IMR-90 (cell line): ENCODE data around the gene ADRA2C. TPM values are rescaled to one million over a fixed set of nuclear protein-coding genes. Genes with fewer than 3 reads are reported as not detected.

Source experiments
- ATAC-seq: fragments of 200-7000 bp; cut with Tn5 transposase; 2 replicates; pipeline ENCODE4 v1.9.1; 2020; ENCODE audit warnings: low read depth, mild to moderate bottlenecking, moderate library complexity
- BruUV-seq: library from RNA; stranded (reverse); fragments of 400-500 nt; replicated peaks from 2 replicates; lab custom pipeline; 2021; lab: Mats Ljungman, UMichigan
- CTCF ChIA-PET: fragments of 300-600 bp; formaldehyde crosslinking; extraction: SDS; loops from one replicate; lab custom pipeline; 2021; ENCODE audit warnings: antibody characterized with exemption; lab: Yijun Ruan, JAX
- POLR2A ChIA-PET: fragments of 300-600 bp; sonication (Branson Sonifier 250); formaldehyde crosslinking; loops from one replicate; lab custom pipeline; 2022; ENCODE audit warnings: antibody characterized with exemption; ENCODE audit not compliant: unreplicated experiment; lab: Charles Lee
- DNase-seq: peaks from one replicate; pipeline ENCODE4 v3.0.0; 2013
- H2AFZ ChIP-seq: replicated peaks from 2 replicates; pipeline ENCODE3; 2013; ENCODE audit warnings: low read length, mild to moderate bottlenecking; ENCODE audit not compliant: poor library complexity
- H2AK5ac ChIP-seq: 2 replicates; pipeline ENCODE4 v1.6.1; 2013; ENCODE audit warnings: low read depth, low read length, inconsistent platforms
- H2AK9ac ChIP-seq: replicated peaks from 2 replicates; pipeline ENCODE3; 2013; ENCODE audit warnings: mild to moderate bottlenecking, low read depth, low read length, moderate library complexity; ENCODE audit not compliant: poor library complexity
- H2BK120ac ChIP-seq: 2 replicates; pipeline ENCODE4 v1.6.1; 2013; ENCODE audit warnings: low read depth, low read length, inconsistent platforms
- H2BK15ac ChIP-seq: 3 replicates; pipeline ENCODE4 v1.6.1; 2013; ENCODE audit warnings: low read depth, low read length, inconsistent platforms
- H2BK20ac ChIP-seq: 2 replicates; pipeline ENCODE4 v1.6.1; 2013; ENCODE audit warnings: low read depth, mild to moderate bottlenecking, inconsistent platforms, low read length, moderate library complexity
- H2BK5ac ChIP-seq: 2 replicates; pipeline ENCODE4 v1.6.1; 2013; ENCODE audit warnings: mild to moderate bottlenecking, low read depth, low read length, inconsistent platforms; ENCODE audit not compliant: poor library complexity, severe bottlenecking
- H3K14ac ChIP-seq: replicated peaks from 2 replicates; pipeline ENCODE4 v1.6.1; 2013; ENCODE audit warnings: low read depth, low read length, inconsistent platforms
- H3K18ac ChIP-seq: 2 replicates; pipeline ENCODE4 v1.6.1; 2013; ENCODE audit warnings: low read depth, low read length, control low read depth
- H3K23ac ChIP-seq: 2 replicates; pipeline ENCODE4 v1.6.1; 2013; ENCODE audit warnings: low read depth, low read length, inconsistent platforms
- H3K27ac ChIP-seq: 2 replicates; pipeline ENCODE4 v1.5.1; 2013; ENCODE audit warnings: mild to moderate bottlenecking, control low read depth, low read length; ENCODE audit not compliant: insufficient read depth
- H3K27me3 ChIP-seq: 2 replicates; pipeline ENCODE4 v1.6.1; 2013; ENCODE audit warnings: low read length; ENCODE audit not compliant: control insufficient read depth, insufficient read depth
- H3K36me3 ChIP-seq: 2 replicates; pipeline ENCODE4 v1.6.1; 2013; ENCODE audit warnings: low read length, mixed read lengths; ENCODE audit not compliant: control insufficient read depth, insufficient read depth
- H3K4ac ChIP-seq: 2 replicates; pipeline ENCODE4 v1.6.1; 2013; ENCODE audit warnings: low read depth, low read length, inconsistent platforms
- H3K4me1 ChIP-seq: 2 replicates; pipeline ENCODE4 v1.6.1; 2013; ENCODE audit warnings: low read length, mixed read lengths; ENCODE audit not compliant: control insufficient read depth, insufficient read depth
- H3K4me2 ChIP-seq: 2 replicates; pipeline ENCODE4 v1.6.1; 2013; ENCODE audit warnings: low read depth, mild to moderate bottlenecking, control low read depth, low read length, moderate library complexity
- H3K4me3 ChIP-seq: 2 replicates; pipeline ENCODE4 v1.5.1; 2013; ENCODE audit warnings: low read depth, mild to moderate bottlenecking, control low read depth, low read length, moderate library complexity; ENCODE audit not compliant: insufficient read depth
- H3K56ac ChIP-seq: 2 replicates; pipeline ENCODE4 v1.6.1; 2013; ENCODE audit warnings: low read length, inconsistent platforms; ENCODE audit not compliant: insufficient read depth; ENCODE audit errors: extremely low read depth
- H3K79me1 ChIP-seq, 2 experiments: 2 replicates each; pipeline ENCODE4 v1.6.1; 2013; ENCODE audit warnings: low read length in 2 of 2, inconsistent platforms in 1 of 2, low read depth in 1 of 2
- H3K9ac ChIP-seq: 2 replicates; pipeline ENCODE4 v1.6.1; 2013; ENCODE audit warnings: low read depth, low read length, control low read depth
- H3K9me1 ChIP-seq: 2 replicates; pipeline ENCODE4 v1.6.1; 2013; ENCODE audit warnings: low read length, inconsistent platforms; ENCODE audit not compliant: insufficient read depth
- H3K9me3 ChIP-seq: 2 replicates; pipeline ENCODE4 v1.6.1; 2013; ENCODE audit warnings: low read length; ENCODE audit not compliant: control insufficient read depth, insufficient read depth
- H4K20me1 ChIP-seq: 2 replicates; pipeline ENCODE4 v1.6.1; 2013; ENCODE audit warnings: low read length, inconsistent platforms; ENCODE audit not compliant: insufficient read depth
- H4K5ac ChIP-seq: 2 replicates; pipeline ENCODE4 v1.6.1; 2013; ENCODE audit warnings: mild to moderate bottlenecking, low read depth, low read length, control low read depth
- H4K8ac ChIP-seq, 2 experiments: 2 replicates each; pipeline ENCODE4 v1.6.1; 2013; ENCODE audit warnings: low read depth in 2 of 2, low read length in 2 of 2, control low read depth in 1 of 2, inconsistent platforms in 1 of 2
- H4K91ac ChIP-seq: 2 replicates; pipeline ENCODE4 v1.6.1; 2013; ENCODE audit warnings: low read depth, low read length, inconsistent platforms; ENCODE audit not compliant: insufficient read depth
- CHD1 ChIP-seq: IDR thresholded peaks from 2 replicates; pipeline ENCODE4 v1.6.1; 2012; ENCODE audit warnings: low read depth, low read length, improper control_type of control experiment
- MAFK ChIP-seq: IDR thresholded peaks from 2 replicates; pipeline ENCODE4 v1.6.1; 2012; ENCODE audit warnings: low read depth, low read length, improper control_type of control experiment
- MAZ ChIP-seq: IDR thresholded peaks from 2 replicates; pipeline ENCODE4 v1.6.1; 2012; ENCODE audit warnings: low read depth, mild to moderate bottlenecking, low read length, improper control_type of control experiment, moderate library complexity, borderline replicate concordance
- MXI1 ChIP-seq: IDR thresholded peaks from 2 replicates; pipeline ENCODE4 v1.6.1; 2012; ENCODE audit warnings: low read depth, mild to moderate bottlenecking, low read length, moderate library complexity, borderline replicate concordance
- POLR2A ChIP-seq: IDR thresholded peaks from 2 replicates; pipeline ENCODE4 v1.6.1; 2012; ENCODE audit warnings: mild to moderate bottlenecking, low read depth, low read length
- RCOR1 ChIP-seq: IDR thresholded peaks from 2 replicates; pipeline ENCODE4 v1.6.1; 2012; ENCODE audit warnings: mild to moderate bottlenecking, low read length, improper control_type of control experiment; ENCODE audit not compliant: insufficient replicate concordance
- SMC3 ChIP-seq: fragments of 150-350 bp; IDR thresholded peaks from 2 replicates; pipeline ENCODE4 v1.6.1; 2016; ENCODE audit warnings: low read depth, mild to moderate bottlenecking, antibody characterized with exemption, low read length, moderate library complexity
- WGBS, 2 experiments: methylation state at CpG; one replicate each; pipeline versions ENCODE4 v1.1.5 to v1.1.7; 2013; ENCODE audit warnings: missing lambda C conversion rate in 2 of 2; ENCODE audit not compliant: insufficient read length in 1 of 2; ENCODE audit errors: extremely low coverage in 2 of 2; 5-methylcytosine and 5-hydroxymethylcytosine counted together
- dilution Hi-C: fragments of 300-500 bp; cut with HindIII; formaldehyde crosslinking; loops from one replicate; pipeline ENCODE4 v1.14.3; 2018; ENCODE audit warnings: low sequenced_read_pairs; ENCODE audit not compliant: unreplicated experiment
- in situ Hi-C: fragments of 300-500 bp; cut with MboI; formaldehyde crosslinking; loops from 3 replicates; pipeline ENCODE4 v1.14.3; 2019; ENCODE audit warnings: low sequenced_read_pairs, inconsistent platforms, mixed read lengths
- intact Hi-C: fragments of 100-400 bp; cut with micrococcal nuclease; formaldehyde crosslinking; loops from 2 replicates; pipeline ENCODE4 v1.10.0; 2022
- polyA plus RNA-seq, 3 experiments: library from polyadenylated mRNA; depleted of rRNA; stranded (reverse); fragments of >200 nt; gene quantifications; 2 replicates each; pipeline ENCODE4 v1.2.3, GENCODE V29; 2012; ENCODE audit warnings: low replicate concordance in 1 of 3
- total RNA-seq: library from RNA; depleted of rRNA; stranded (reverse); fragments of >200 nt; gene quantifications from 2 replicates; pipeline ENCODE4 v1.2.3, GENCODE V29; 2012

Gene ADRA2C
- total and polyA plus RNA-seq, 2 of the 4 experiments (the other 2 are of a cell fraction) = under 0.01 to 0.14 TPM

DNA sequence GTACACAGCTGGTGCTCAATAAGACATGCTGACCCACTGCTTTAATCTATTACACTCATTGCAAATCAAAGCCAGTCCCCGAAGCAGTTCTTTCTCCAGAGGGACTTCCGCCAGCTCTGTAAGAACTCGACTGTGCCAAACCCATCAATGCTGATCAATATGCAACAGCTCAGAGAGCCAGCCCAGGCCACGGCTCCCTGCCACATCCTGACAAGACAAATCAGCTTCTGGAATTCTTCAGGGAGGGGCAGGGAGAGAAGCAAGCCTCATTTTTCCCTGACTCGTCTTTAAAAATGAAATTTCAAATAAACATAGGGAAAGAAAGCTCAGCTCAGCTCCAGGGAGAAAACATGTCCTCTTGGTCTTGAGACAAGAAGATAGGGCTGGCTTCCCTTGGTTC lies 5.3 kb upstream of the ADRA2C start:
- H2BK20ac ChIP-seq = no peak overlapping the region
- no peak overlapping the region for H2AK9ac ChIP-seq
- H3K9ac ChIP-seq = no peak overlapping the region
- H3K79me1 ChIP-seq = no peaks in the 10 kb centered on the region
- H3K4me1 ChIP-seq = peaks cover 2% of the 10 kb centered on the region; the same call in 1 of the 2 replicates
- H4K91ac ChIP-seq = no peak overlapping the region
- in situ Hi-C loops = no loop called here
- intact Hi-C loops = no loop called here
- H3K23ac ChIP-seq = no peak overlapping the region
- H3K9me3 ChIP-seq = no peaks in the 10 kb centered on the region
- no peak overlapping the region for H4K8ac ChIP-seq
- H3K27me3 ChIP-seq = peaks cover 36% of the 10 kb centered on the region; the same call in 1 of the 2 replicates
- H3K36me3 ChIP-seq = no peaks in the 10 kb centered on the region
- no peak overlapping the region for H3K4ac ChIP-seq
- no peak overlapping the region; the same call in 1 of the 2 replicates for H3K4me2 ChIP-seq
- no peak overlapping the region for H3K14ac ChIP-seq
- H2BK15ac ChIP-seq = no peak overlapping the region
- H3K27ac ChIP-seq = no peak overlapping the region
- no peak; the same call in 1 of the 2 replicates for ATAC-seq
- no peak overlapping the region for H3K18ac ChIP-seq
- BruUV-seq = no TSS peak
- no peak overlapping the region for H2BK5ac ChIP-seq
- no peak overlapping the region for H2BK120ac ChIP-seq
- no peak for DNase-seq
- H3K9me1 ChIP-seq = no peaks in the 10 kb centered on the region
- H3K56ac ChIP-seq = no peak overlapping the region
- CTCF ChIA-PET = no interaction called here
- dilution Hi-C loops = no loop called here
- H3K4me3 ChIP-seq = no peak overlapping the region
- POLR2A ChIA-PET = no interaction called here
- no peak overlapping the region for H2AK5ac ChIP-seq
- no peak overlapping the region for H4K5ac ChIP-seq
- TF ChIP-seq RCOR1 (no peak), SMC3 (no peak), MAFK (no peak), MAZ (peak; percentile 51; the same call in 1 of the 2 replicates), MXI1 (no peak), CHD1 (no peak), POLR2A (no peak)
- no peaks in the 10 kb centered on the region for H4K20me1 ChIP-seq
- WGBS, 2 experiments = no CpG with 5 or more reads among the region's 5 CpGs
- H2AFZ ChIP-seq = no peak overlapping the region
